NCI-H2227 (cell line): Measurements from ENCODE around the gene DSC2.
"Not testable (repeated sequence)": the region's sequence is repeated elsewhere in the genome, so short reads cannot be mapped to it uniquely, and the experiment has no call there.

Source experiments
- DNase-seq: peaks from one replicate; lab custom pipeline; 2025; ENCODE audit not compliant: unreplicated experiment; lab: John Stamatoyannopoulos, UW

DSC2 gene

GRCh38 chr18:31045599-31045998, 56.6 kb downstream of the DSC2 start:
- DNase-seq = no peak

- DNase-seq = no peak
Observed at GRCh38 chr18:31044926-31045325, 57.3 kb downstream of the DSC2 start.

- DNase-seq = no peak
Observed at GRCh38 chr18:31043709-31044108, 58.5 kb downstream of the DSC2 start.

GRCh38 chr18:31042406-31043181, 59.6 kb downstream of the DSC2 start, which contains the start of gene DSC3:
TSS of gene DSC3 (minus strand) at chr18:31042742. CDS start at chr18:31042660, 82 bp downstream.
- DNase-seq = no peak

- DNase-seq = no peak
Observed at GRCh38 chr18:31042084-31042405, 60.2 kb downstream of the DSC2 start.

- no peak for DNase-seq
Observed at GRCh38 chr18:31041271-31042083, 60.7 kb downstream of the DSC2 start.

GRCh38 chr18:31040686-31041270, 61.4 kb downstream of the DSC2 start:
- DNase-seq = no peak

- no peak for DNase-seq
Observed at GRCh38 chr18:31039426-31039825, 62.8 kb downstream of the DSC2 start.

GRCh38 chr18:31037686-31038085, 64.5 kb downstream of the DSC2 start:
- not testable (repeated sequence) for DNase-seq

- DNase-seq = no peak
Observed at GRCh38 chr18:31034541-31034940, 67.7 kb downstream of the DSC2 start.

GRCh38 chr18:31030574-31031278, 71.5 kb downstream of the DSC2 start:
- DNase-seq = no peak

- DNase-seq = no peak
Observed at GRCh38 chr18:31015715-31016434, 86.3 kb downstream of the DSC2 start.

- DNase-seq = not testable (repeated sequence)
Observed at GRCh38 chr18:31011455-31011854, 90.8 kb downstream of the DSC2 start.

- DNase-seq = no peak
Observed at GRCh38 chr18:31010601-31011000, 91.6 kb downstream of the DSC2 start.
